GM23338 (cell line): ENCODE measurements around the gene CCDC197. TPM values are rescaled to one million over a fixed set of nuclear protein-coding genes. Genes with fewer than 3 reads are reported as not detected.

Source experiments
- ETS1 ChIP-seq: IDR thresholded peaks from 2 replicates; pipeline ENCODE4 v1.6.1; 2016; ENCODE audit warnings: antibody characterized with exemption
- EZH2 ChIP-seq: fragments of 200-600 bp; sonication (generic); IDR thresholded peaks from one replicate; pipeline ENCODE4 v1.8.0; 2017; ENCODE audit warnings: antibody characterized with exemption, mild to moderate bottlenecking, low read depth; ENCODE audit not compliant: unreplicated experiment
- EZH2phosphoT487 ChIP-seq: fragments of 200-600 bp; sonication (generic); IDR thresholded peaks from one replicate; pipeline ENCODE4 v1.8.1; 2018; ENCODE audit warnings: antibody characterized with exemption; ENCODE audit not compliant: unreplicated experiment
- JUNB ChIP-seq: IDR thresholded peaks from one replicate; pipeline ENCODE4 v1.6.1; 2016; ENCODE audit warnings: antibody characterized with exemption; ENCODE audit not compliant: unreplicated experiment
- NANOG ChIP-seq: IDR thresholded peaks from 2 replicates; pipeline ENCODE4 v1.6.1; 2016; ENCODE audit warnings: antibody characterized with exemption, borderline replicate concordance
- STAT1 ChIP-seq: IDR thresholded peaks from one replicate; pipeline ENCODE4 v1.6.1; 2016; ENCODE audit warnings: antibody characterized with exemption; ENCODE audit not compliant: unreplicated experiment
- polyA plus RNA-seq: library from polyadenylated mRNA; unstranded; fragments of >200 nt; fragmentation: Nextera tagmentation; extraction: Ambion mirVana; gene quantifications from 2 replicates; pipeline ENCODE4 v1.2.1, GENCODE V29; 2016
- total RNA-seq: library from RNA; depleted of rRNA; stranded (reverse); fragments of >200 nt; shearing (Covaris generic); gene quantifications from 2 replicates; pipeline ENCODE4 v1.2.3, GENCODE V29; 2014
- TF ChIP-seq, protein P1 (sequence below): fragments of 250-450 bp; sonication (Bioruptor Pico); IDR thresholded peaks from 2 replicates; pipeline ENCODE4 v1.5.0; 2020; ENCODE audit warnings: mild to moderate bottlenecking, moderate library complexity
- TF ChIP-seq, protein P2 (sequence below), 2 experiments: fragments of 200-600 bp in 1 of 2; sonication (generic) in 1 of 2; conservative IDR thresholded peaks; 2 replicates each; pipeline versions ENCODE4 v1.5.1 to v1.6.1; 2016 to 2017; ENCODE audit warnings: antibody characterized with exemption in 2 of 2, low read depth in 2 of 2, mild to moderate bottlenecking in 2 of 2, moderate library complexity in 1 of 2

CCDC197 gene
- total and polyA plus RNA-seq, 2 experiments from 2014 or later: not detected

GRCh38 chr14:93973607-93974006 lies 23.5 kb upstream of the CCDC197 start (continued):
- TF ChIP-seq, protein P1, sequence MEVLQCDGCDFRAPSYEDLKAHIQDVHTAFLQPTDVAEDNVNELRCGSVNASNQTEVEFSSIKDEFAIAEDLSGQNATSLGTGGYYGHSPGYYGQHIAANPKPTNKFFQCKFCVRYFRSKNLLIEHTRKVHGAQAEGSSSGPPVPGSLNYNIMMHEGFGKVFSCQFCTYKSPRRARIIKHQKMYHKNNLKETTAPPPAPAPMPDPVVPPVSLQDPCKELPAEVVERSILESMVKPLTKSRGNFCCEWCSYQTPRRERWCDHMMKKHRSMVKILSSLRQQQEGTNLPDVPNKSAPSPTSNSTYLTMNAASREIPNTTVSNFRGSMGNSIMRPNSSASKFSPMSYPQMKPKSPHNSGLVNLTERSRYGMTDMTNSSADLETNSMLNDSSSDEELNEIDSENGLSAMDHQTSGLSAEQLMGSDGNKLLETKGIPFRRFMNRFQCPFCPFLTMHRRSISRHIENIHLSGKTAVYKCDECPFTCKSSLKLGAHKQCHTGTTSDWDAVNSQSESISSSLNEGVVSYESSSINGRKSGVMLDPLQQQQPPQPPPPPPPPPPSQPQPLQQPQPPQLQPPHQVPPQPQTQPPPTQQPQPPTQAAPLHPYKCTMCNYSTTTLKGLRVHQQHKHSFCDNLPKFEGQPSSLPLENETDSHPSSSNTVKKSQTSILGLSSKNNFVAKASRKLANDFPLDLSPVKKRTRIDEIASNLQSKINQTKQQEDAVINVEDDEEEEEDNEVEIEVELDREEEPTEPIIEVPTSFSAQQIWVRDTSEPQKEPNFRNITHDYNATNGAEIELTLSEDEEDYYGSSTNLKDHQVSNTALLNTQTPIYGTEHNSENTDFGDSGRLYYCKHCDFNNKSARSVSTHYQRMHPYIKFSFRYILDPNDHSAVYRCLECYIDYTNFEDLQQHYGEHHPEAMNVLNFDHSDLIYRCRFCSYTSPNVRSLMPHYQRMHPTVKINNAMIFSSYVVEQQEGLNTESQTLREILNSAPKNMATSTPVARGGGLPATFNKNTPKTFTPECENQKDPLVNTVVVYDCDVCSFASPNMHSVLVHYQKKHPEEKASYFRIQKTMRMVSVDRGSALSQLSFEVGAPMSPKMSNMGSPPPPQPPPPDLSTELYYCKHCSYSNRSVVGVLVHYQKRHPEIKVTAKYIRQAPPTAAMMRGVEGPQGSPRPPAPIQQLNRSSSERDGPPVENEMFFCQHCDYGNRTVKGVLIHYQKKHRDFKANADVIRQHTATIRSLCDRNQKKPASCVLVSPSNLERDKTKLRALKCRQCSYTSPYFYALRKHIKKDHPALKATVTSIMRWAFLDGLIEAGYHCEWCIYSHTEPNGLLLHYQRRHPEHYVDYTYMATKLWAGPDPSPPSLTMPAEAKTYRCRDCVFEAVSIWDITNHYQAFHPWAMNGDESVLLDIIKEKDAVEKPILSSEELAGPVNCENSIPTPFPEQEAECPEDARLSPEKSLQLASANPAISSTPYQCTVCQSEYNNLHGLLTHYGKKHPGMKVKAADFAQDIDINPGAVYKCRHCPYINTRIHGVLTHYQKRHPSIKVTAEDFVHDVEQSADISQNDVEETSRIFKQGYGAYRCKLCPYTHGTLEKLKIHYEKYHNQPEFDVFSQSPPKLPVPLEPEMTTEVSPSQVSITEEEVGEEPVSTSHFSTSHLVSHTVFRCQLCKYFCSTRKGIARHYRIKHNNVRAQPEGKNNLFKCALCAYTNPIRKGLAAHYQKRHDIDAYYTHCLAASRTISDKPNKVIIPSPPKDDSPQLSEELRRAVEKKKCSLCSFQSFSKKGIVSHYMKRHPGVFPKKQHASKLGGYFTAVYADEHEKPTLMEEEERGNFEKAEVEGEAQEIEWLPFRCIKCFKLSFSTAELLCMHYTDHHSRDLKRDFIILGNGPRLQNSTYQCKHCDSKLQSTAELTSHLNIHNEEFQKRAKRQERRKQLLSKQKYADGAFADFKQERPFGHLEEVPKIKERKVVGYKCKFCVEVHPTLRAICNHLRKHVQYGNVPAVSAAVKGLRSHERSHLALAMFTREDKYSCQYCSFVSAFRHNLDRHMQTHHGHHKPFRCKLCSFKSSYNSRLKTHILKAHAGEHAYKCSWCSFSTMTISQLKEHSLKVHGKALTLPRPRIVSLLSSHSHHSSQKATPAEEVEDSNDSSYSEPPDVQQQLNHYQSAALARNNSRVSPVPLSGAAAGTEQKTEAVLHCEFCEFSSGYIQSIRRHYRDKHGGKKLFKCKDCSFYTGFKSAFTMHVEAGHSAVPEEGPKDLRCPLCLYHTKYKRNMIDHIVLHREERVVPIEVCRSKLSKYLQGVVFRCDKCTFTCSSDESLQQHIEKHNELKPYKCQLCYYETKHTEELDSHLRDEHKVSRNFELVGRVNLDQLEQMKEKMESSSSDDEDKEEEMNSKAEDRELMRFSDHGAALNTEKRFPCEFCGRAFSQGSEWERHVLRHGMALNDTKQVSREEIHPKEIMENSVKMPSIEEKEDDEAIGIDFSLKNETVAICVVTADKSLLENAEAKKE (CRISPR knock-in tag): no peak
- no peak for TF ChIP-seq JUNB
- TF ChIP-seq ETS1: no peak
- TF ChIP-seq, protein P2, sequence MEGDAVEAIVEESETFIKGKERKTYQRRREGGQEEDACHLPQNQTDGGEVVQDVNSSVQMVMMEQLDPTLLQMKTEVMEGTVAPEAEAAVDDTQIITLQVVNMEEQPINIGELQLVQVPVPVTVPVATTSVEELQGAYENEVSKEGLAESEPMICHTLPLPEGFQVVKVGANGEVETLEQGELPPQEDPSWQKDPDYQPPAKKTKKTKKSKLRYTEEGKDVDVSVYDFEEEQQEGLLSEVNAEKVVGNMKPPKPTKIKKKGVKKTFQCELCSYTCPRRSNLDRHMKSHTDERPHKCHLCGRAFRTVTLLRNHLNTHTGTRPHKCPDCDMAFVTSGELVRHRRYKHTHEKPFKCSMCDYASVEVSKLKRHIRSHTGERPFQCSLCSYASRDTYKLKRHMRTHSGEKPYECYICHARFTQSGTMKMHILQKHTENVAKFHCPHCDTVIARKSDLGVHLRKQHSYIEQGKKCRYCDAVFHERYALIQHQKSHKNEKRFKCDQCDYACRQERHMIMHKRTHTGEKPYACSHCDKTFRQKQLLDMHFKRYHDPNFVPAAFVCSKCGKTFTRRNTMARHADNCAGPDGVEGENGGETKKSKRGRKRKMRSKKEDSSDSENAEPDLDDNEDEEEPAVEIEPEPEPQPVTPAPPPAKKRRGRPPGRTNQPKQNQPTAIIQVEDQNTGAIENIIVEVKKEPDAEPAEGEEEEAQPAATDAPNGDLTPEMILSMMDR (conservative IDR thresholded peaks at IDR 0.05; ENCODE audit: low read depth in 2 of 2): no peak
- TF ChIP-seq NANOG: no peak
- TF ChIP-seq EZH2: no peak
- TF ChIP-seq STAT1: no peak
- TF ChIP-seq EZH2phosphoT487: no peak
